ENCODE results near the gene URI1.
"Not testable (repeated sequence)": the region's sequence is repeated elsewhere in the genome, so short reads cannot be mapped to it uniquely, and the experiment has no call there.

URI1 gene

DNA sequence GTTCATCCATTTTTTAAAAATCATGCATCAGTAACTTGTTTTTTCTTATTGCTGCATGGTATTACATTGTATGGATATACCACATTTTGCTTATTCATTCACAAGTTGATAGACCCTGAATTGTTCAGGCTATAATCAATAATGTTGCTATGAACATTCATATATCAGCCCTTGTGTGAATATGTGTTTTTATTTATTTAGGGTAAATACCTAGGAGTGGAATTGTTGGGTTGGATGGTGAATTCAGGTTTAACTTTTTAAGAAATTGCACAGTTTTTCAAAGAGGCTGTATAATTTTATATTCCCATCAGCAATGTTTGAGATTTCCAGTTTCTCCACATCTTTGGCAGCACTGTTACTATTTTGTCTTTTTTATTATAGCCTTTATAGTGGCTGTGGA, 82.1 kb downstream of the URI1 start:
- DNase-seq (ENCODE audit: low read depth) = no peak

DNA sequence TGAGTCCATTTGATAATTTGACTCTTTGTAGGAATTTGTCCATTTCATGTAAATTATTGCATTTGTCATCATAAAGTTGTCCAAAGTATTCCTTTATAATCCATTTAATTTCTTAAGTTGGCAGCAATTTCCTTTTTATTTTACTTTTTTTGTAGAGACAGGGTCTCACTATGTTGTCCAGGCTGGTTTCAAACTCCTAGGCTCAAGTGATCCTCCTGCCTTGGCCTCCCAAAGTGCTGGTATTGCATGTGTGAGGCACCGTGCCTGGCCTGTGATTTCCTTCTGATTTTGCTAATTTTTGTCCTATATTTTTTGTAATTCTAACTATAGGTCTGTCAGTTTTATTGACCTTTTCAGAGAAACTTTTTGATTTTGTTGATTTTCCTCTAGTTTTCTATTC, 84.9 kb downstream of the URI1 start:
- DNase-seq (ENCODE audit: low read depth) = no peak

GRCh38 chr19:30028118-30028991, 86.3 kb downstream of the URI1 start:
- DNase-seq (ENCODE audit: low read depth) = no peak

- DNase-seq (ENCODE audit: low read depth) = no peak
Observed at GRCh38 chr19:30028992-30029343, 86.9 kb downstream of the URI1 start.

DNA sequence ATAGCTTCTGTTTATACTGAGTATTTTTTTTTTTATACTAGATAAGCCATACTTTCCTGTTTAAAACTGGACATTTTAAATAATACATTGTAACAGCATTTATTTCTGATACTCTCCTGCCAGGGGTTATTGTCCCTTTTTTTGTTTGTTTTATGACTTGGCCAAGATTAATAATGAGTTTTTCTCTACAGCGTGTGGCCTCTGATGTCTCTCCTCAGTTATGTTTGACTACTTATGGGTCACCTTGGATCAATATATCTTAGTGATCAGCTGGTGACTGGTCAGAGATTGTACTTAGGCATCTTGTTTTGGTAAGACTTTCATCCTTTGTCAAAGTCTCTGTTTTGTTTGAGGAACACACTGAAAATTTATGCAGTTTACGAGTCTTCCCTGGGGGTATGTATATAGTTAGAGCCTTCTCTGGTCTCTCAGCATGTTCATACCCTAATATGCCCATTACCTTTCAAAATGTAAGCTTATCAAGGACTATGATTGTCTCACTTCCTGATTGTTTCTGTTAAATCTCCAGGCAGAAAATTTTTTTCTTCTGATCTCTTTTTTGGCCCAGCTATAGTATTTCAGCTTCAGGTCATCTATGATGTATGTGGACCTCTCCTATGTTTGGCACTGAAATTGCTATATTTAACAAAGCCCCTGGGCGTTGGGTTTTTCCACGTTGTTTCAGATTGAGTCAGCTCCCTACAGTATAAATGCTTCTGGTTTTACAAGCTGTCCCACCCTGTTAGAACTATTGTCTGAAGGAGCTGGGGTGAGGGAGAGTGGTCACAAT, 87.9 kb downstream of the URI1 start:
- DNase-seq (ENCODE audit: low read depth) = no peak

GRCh38 chr19:30034321-30034720, 92.3 kb downstream of the URI1 start:
- no peak for DNase-seq (ENCODE audit: low read depth)

DNA sequence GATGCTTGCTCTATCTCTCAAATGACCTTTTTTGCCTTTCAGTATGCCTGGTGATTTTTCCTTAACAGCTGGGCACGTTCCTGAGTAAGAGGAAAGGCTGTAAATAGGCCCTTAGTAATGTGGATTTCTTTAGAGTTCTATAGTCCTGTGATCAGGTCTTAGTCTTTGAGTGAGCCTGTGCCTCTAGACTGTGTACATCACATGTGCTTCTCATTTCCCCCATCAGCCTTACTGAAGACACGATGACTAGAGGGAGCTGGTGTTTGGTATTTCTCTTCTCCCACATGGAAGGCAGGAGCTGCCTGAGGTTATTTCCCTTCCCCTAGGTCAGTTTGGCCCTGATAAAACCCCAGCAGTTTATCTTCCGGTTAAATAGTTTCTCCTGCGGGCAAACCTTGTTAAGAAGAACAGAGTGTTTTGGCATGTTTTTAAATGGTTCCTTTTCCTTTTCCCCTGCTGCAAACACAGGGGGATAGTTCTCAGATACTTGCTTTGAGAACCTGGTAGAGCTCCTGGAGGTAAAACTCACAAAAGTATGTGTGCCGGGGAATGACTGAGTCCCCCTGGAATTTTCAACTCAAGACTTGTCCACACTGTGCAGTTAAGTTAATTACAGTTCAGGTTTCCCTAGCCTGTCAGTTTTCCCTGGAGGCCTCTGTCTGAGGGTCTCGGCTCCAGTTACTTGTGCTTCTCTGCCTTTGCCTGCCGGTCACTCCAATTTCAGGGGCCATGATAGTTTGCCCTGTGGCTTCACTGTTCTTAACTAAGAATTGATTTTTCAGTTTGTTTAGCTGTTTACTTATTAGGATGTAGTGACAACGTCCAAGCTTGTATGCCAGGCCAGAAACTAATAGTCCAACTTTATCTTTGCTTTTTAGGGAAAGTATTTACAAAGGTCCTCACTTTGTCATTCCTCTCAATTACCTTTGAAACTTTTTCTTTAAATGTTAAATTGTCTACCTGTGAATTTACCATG, 94.4 kb downstream of the URI1 start:
- no peak for DNase-seq (ENCODE audit: low read depth)

- DNase-seq (ENCODE audit: low read depth) = no peak
Observed at GRCh38 chr19:30037835-30038234, 95.8 kb downstream of the URI1 start.

DNA sequence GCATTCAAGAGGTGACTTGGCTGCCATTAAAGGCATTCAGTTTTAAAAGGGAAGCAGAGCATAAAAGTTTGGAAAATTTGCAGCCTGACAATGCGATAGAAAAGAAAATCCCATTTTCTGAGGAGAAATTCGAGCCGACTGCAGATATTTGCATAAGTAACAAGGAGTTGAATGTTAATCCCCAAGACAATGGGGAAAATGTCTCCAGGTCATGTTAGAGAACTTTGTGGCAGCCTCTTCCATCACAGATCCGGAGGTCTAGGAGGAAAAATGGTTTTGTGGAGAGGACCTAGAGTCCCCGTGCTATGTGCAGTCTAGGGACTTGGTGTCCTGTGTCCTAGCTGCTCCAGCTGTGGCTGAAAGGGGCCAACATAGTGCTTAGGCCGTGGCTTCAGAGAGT, 99.9 kb downstream of the URI1 start:
- not testable (repeated sequence) for DNase-seq (ENCODE audit: low read depth)

- DNase-seq (ENCODE audit: low read depth) = not testable (repeated sequence)
Observed at GRCh38 chr19:30043008-30043407, 101.0 kb downstream of the URI1 start.

DNA sequence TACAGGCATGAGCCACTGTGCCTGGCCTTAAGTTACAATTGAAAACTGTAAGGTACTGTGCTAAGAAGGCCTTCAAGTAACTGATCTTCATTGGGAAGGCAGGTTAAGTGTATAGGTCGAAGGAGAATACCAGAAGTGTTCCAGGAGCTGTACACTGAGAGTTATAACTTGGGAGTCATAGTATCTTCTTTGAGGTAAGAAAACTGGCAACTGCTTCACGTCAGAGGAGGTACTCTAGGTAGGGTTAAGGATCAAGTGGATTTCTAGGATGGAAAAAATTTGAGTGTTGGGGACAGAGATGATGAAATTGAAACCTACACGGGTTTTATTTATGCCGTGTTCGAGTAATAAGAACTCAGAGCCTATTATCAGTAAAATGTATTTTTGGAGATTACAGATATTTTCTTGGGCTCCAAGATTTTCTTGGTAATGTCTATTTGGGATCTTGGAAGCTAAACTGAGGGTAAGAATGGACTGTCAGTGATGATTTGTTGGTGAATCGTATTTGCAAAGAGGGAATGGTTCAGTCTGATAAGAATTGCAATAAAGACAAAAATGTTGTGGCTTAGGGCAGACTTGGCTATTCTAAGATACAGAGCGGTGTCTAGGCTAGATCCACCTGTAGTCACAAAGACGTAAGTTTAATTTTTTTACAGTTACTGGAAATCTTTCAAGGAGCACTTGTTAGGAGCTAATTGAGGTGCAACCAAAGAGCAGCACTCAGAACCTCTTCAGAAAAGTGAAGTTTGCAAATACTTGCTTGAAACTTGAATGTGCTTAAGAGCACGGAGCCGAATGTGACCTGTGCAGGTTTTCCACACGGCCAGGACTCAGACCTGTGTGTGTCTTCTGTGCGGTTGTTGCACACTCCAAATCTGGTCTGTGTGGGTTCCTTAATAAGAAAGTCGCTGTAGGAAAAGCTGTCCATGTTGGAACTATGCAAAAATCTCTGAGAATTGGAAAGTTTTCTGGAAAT, 102.5 kb downstream of the URI1 start:
- DNase-seq (ENCODE audit: low read depth) = no peak

DNA sequence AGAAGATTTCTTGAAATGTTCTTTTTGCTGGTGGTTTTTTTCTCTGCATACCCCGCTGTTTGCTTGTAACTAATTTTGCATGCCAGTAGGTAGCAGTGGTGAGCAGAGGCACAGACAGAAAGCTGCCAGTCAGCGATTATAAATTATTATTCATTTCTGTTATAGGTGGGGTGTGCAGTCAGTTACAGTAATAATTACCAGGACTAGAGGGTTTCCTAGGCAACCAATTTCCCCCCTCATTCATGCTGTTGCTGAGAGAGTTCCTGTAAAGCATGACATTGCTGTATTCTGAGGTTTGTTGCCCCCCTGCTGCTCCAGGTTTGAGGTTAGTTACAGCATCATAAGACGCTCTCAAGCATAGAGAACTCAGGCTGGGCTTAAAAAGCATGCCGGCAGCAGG, 104.5 kb downstream of the URI1 start:
- no peak for DNase-seq (ENCODE audit: low read depth)

GRCh38 chr19:30047432-30047831, 105.4 kb downstream of the URI1 start:
- DNase-seq (ENCODE audit: low read depth) = no peak

DNA sequence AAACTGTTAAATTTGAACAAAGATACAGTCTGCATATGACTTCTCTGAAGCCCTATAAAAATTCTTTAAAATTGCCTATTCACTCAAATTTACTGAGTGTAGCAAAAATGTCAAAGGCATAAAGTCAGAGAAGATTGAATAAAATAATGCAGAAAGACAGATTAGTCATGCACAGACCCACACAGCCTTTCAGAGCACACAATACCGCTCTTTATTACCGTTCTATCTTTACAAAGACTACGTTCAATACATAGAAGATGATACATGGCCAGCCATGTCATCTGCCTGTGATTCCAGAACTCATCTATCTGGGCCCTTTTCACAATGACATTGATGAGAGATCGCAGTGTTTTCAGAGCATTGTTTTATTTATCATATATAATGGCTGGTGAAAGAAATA, 107.2 kb downstream of the URI1 start:
- DNase-seq (ENCODE audit: low read depth) = no peak

GRCh38 chr19:30049846-30050667, 108.0 kb downstream of the URI1 start:
- no peak for DNase-seq (ENCODE audit: low read depth)

- no peak for DNase-seq (ENCODE audit: low read depth)
Observed at GRCh38 chr19:30052122-30053075, 110.4 kb downstream of the URI1 start.

DNA sequence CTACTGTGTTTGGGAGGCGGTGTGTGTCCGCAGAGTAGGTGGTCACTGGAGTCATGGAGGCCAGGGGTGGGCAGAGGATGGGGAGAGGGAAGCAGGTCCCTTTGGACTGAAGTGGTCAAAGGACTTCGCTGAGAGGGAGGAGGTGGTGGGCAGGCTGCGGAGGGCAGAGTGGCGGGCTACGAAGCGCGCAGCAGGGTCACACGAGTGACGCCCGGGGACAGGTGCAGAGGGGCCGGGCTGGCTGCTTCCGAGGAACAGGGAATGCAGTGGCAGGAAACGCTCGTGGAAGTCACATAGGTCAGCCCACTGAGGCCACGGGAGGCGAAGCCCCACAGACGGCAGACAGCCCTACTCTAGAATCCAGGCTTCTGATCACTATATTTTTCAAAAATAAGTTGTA, 111.5 kb downstream of the URI1 start:
- DNase-seq (ENCODE audit: low read depth) = no peak

DNA sequence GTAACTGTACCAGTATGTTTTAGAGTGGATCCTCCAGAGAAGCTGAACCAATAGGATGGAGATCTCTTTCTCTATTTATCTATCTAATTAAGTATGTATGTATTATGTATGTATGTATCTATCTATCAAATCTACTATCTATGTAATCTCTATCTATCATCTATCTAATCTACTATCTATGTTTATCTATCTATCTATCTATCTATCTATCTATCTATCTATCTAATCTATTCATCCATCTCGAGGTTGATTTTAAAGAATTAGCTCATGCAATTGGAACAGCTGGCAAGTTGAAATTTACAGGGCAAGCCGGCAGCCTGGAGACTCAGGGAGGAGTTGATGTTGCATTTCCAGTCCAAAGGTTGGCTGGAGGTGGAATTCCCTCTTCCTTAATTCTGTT, 112.2 kb downstream of the URI1 start:
- DNase-seq (ENCODE audit: low read depth) = no peak

GRCh38 chr19:30056580-30056979, 114.5 kb downstream of the URI1 start:
- no peak for DNase-seq (ENCODE audit: low read depth)

Measured in activated gamma-delta T cell treated with anti-CD3 and anti-CD28 coated beads, Interleukin-2, amount 50 U/mL, for 16 hours (primary cell).